UCSD-AML1 (cell line): ENCODE results near the gene ZNF438.

Source experiments
- DNase-seq: peaks from one replicate; lab custom pipeline; 2025; ENCODE audit not compliant: unreplicated experiment; lab: John Stamatoyannopoulos, UW

The ZNF438 gene

DNA sequence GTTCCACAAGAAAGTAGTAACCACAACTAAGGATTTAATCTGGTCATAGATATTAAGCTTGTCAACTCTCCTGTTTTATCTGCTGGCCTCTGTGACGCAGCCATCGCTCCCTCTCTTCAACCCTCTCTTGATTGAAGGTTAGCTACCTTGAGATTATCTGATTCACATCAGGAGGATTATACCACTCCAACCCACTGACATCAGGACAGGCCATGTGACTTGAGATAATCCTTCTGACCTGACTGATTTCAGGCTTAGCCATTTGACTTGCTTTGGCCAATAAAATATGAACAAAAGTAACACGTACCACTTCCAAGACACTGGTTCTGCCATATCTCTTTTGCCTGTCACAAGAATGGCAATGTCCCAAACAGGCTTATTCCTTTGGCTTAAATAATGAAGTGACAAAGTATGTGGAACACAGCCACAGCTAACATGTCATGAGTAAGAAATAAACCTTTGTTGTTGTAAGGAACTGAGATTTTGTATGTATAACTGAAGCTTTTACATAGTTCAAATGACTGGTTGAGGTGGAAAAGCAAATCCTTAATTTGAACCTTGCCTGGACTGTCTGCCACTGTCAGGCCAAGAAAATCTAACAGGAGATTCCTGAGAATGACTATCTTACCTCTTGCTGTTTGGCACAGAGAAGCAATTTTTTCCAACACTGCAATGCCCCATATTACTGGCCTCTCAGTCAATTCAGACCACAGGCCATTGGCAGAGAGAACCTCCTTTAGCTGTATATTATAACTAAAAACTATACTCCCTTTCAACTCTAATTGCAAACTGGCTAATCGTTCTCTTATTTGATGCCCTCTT lies 13.9 kb downstream of the ZNF438 start:
- no peak for DNase-seq

DNA sequence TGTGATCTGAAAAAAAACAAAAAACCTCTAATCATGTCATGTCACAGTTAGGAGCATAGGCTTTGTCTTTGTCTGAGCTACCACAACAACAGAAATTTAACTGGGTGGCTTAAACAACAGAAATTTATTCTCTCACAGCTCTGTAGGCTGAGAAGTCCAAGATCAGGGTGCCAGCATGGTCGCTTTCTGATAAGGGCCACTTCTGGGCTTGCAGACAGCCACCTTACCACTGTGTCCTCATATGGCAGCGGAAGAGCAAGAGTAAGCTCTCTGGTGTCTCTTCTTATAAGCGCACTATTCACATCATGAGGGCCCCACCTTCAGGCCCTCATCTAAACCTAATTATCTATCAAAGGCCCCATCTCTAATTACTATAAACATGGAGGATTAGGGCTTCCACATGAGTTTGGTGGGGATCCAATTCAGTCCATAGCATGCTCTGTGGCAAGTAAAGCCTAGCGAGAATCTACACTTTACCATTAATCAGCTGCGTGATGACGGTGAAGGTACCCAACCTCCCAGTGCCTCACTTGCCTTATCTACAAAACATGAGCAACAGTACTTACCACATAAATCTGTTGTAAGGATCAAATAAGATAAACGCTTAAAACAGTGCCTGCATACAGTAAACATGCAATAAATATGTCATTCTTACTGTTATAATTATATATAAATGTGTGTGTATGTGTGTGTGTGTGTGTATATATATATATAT lies 17.3 kb downstream of the ZNF438 start:
- no peak for DNase-seq

DNA sequence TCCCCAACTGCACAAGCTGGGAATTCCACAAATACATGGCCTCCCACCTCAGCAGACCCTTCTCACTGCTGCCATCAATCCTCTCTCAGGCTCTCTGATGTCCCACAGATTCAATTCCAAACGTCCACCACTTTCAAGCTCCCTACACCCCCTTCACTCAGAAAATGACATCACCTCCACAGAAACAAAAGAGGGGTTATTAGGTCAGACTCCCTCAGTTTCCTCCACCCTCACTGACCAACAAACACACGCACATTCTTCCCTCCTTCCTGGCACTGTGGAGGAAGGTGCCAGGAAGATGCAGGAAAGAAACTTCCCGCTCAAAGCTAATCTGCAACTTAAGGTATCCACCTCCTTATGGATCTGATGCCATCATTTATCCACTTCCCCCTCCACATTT lies 18.3 kb downstream of the ZNF438 start:
- DNase-seq = no peak

DNA sequence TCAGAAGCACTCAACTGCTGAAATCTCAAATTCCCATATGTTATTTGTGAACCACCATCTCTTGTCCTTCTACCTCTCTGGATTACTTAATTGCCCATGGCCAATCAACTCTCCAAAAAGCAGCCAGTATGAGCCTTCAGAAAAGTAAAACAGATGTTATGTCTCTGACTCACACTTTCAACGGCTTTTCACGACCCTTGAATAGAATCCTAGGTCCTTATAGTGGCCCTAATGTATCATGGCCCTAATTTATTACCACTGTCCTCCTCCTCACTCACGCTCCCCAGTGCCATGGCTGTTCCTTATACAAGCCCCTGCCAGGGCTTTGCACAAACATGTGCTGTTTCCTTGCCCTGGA lies 20.0 kb downstream of the ZNF438 start:
- DNase-seq = no peak

DNA sequence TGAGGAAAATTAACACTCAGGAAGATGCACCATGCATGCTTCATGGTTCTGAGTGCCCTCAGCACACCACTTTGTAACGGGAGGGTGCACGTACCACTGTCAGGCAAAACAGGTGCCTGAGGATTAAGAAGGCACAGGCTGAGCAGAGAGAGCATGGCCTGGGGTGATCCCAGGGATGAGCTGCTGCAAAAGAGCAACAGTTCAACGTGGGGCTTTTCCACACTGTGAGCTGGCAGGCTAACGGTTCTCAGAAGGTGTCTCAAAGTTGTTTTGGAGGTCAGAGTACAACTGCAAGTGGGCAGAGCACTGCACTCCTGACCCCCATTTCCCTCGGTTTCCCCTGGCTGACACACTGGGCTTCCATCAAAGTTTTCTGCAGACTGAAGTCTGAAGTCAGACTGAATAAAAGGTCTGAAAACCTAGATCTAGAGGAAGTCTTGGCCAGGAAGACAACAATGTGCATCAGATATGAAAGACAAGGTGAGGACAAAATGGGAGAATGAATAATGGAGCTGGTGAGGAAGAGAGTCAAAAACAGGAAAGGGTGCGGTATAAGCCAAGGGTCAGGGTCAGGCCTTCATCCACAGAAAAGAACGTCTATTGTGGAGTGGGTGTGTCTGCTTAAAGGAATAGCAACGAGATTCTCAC lies 20.5 kb downstream of the ZNF438 start:
- DNase-seq = no peak

DNA sequence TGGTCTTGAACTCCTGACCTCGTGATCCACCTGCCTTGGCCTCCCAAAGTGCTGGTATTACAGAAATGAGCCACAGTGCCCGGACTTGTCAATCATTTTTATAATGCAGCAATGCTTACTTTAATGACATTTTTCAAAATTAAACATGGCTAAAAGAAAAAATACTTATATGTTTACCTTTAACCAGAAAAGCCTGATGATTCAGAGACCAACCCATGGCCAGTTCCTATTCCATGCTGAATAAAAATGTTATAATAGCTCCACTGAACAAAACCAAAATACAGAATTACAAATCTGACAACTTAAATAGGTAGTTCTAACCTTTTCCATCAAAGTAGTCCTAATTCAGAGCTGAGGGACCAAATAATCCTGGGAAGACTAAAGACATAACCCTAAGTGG lies 21.6 kb downstream of the ZNF438 start:
- no peak for DNase-seq

DNA sequence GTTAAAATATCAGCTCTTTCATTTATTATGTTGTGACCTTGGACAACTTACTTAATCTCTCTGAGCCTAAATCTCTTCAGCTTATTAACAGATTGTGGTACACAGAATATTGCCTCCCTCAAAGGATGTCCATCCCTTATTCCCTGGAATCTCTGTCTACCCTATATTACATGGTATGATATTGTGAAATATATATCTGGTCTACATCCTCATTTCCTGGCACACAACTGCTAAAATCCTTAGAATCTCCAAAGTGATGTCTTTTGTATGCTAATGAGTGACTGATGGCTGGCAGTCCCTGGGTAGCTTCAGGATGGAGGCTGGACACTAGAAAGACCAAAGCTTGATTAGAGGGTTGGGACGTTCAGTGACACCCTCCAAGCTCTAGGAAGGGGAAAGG lies 25.8 kb downstream of the ZNF438 start:
- no peak for DNase-seq

DNA sequence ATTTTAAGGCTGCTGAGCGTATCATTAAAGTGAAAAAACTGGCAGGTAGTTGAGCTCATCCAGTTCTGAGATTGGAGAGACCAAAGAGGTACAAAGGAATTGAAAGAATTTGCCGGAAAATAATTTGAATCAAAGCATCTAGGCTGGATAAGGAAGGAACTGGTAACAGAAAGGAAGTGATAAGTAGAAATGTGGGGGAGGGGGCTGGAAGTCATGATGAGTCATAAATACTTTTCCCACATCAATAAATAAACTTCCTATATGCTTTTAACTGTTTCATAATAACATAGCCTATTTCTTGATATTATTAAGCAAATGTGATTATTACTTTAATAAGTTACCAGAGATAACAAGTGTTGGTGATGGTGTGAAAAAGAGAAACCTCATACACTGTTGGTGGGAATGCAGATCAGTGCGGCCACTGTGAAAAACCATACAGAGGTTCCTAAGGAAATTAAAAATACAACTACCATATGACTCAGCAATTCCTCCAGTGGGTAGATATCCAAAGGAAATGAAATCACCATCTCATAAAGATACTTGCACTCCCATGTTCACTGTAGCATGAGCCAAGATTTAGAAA lies 27.0 kb downstream of the ZNF438 start:
- no peak for DNase-seq

DNA sequence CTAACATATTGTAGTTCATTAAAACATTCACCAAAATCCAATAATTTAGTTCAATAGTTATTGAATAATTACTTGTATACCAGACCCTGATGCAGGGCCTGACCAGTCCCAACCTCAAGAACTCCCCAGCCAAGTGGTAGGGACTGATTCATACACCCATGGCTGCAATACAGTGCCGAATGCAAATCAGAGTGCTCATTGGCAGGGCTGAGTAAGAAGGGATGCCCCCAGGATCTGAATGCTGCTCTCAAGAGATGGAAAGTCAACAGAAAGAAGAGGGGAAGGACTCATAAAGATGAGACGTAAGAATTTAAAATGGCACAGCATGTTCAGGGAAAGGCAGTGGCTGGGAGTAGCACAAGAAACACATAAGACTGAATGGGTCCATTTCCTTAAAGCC lies 29.9 kb downstream of the ZNF438 start:
- DNase-seq = no peak

DNA sequence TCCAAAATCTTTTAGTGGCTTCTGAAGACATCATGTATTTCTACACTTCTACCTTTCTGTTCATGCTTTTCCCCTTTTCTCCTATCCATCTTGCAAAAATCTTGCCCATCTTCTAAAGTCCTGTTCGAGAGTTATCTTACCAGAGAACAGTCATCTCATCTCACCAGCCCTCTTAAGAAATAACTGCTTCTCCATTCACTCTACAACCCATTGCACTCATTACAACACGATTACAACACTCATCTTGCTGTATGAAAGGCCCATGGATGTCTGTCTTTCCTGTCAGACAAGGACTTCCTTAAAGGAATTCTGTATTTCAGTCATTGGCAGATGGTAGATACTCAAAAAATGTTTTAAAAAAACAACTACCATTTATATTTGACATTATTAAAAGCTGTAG lies 30.8 kb downstream of the ZNF438 start:
- DNase-seq = no peak

DNA sequence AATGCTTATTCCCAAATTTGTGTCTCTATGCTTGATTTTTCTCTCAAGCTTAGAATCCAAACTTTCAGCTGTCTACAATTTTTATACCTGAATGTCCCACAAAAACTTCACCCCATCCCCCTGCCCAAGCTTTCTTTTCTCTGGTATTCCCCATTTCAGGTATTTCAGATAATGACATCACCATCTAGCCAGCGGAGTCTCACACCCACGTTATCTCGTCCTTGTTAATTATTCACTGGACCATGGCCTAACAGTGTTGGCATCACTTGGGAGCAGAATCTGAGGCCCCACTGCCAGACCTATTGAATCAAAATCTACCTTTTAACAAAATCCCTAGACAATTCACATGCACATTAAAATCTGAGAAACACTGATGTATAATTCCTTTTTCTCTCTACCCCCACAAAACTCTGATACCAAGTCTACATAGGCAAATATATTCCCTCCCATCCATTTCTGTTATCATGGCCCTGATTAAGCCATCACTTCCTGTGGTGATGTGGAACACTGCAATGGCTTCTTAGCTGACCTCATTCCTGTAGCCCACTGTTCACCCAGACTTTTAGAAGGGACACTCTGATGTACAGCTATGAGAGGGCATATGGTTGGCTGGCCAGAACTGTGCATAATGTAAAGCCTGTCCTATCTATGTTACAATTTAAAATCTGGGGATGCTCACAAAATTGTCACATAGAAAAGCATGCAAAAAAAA lies 31.4 kb downstream of the ZNF438 start:
- DNase-seq = no peak

DNA sequence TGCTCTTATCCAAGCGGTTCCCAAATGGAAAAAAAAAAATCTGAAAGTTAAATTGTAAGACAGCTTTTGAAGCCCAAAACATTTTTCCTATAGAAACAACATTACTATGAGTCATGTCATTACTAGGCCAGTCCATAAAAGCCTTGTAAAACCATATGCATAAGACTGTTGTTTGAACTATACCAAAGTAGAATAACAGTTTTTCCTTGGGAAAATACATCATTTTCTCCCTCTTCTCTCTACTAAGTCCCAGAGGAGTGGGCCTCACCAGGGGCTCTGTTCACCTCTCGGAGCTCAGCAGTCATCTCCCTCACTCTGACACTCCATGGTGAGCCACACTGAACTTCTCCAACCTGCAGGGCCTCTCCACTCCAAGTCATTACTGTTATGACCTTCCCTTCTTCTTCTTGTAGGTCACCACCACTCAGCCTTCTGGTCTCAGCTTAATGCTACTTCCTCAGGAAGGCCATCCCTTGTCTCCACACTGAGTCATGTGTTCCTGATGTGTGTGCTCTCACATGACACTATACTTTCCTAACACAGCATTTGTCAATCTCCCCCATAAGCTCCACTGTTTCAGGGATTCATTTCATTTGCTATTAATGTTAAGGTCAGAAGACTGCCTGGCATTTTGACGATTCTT lies 32.5 kb downstream of the ZNF438 start:
- no peak for DNase-seq

DNA sequence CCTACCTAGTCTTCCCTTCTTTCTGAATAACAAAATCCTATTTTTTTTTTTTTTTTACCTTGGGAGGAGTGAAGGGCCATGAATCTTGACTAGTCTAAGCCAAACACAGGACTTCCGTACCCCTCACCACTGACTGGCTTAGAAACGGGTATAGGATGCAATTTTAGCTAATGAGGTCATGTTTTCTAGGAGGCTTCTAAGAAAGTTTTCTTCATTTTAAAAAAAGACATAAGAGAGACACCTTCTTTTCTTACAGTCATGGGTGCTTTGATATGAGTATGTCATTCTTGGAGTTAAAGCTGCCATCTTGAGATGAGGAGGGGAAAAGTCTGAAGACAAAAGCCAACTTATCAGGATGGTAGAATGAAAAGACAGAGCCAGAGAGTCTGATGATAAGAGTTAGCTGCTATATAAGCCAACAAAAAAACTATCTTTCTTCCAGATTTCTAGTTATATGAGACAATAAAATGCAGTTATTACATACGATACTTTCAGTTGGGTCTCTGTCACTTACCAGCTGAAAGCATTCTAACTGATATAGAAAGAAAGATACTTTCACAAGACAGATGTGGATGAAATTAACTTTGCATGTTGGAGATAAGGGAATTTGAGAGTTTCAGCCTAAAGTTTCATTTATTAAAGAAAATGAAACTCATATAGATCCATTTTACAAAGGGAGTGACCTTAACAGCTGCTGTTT lies 34.0 kb downstream of the ZNF438 start:
- DNase-seq = no peak

DNA sequence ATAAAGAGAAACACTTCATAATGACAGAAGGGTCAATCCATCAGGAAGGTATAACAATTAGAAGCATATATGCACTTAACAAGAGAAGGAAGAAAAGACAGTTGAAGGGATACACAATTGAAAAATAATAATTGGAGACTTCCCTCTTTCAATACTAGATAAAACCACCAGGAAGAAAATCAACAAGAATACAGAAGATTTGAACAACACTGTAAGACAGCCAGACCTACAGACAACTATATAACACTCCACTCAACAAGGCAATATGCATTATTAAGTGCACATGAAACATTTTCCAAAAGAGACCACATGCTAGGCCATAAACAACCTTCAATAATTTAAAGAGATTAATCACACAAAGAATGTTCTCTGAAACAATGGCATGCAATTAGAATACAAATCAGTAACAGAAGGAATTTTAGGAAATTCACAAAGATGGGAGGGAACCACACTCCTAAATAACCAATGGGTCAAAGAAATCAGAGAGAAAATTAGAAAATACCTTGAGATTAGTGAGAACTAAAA lies 35.1 kb downstream of the ZNF438 start:
- no peak for DNase-seq

DNA sequence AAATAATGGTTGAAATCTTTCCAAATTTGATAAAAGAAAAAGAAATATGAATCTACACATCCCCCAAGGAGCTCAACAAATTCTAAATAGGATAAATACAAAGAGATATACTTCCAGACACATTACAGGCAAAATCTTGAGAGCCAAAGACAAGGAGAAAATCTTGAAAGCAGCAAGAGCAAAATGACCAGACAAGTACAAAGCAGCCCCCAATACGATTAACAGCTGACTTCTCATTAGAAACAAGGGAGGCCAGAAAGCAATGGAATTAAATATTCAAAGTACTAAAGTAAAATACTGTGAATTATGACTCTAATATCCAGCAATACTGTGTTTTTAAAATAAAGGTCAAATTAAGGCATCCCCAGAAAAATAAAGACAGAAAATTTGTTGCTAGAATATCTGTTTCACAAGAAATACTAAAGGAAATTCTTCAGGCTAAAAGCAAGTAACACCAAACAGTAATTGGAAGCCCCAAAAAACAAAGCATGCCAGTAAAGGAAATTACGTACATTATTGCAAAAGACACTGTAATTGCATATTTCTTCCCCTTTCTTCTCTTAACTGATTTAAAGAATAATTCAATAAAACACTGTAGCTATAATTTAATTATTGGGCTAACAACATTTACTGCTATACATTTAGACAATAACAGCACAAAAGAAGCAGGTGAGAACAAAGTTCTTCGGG lies 36.4 kb downstream of the ZNF438 start:
- DNase-seq = no peak

DNA sequence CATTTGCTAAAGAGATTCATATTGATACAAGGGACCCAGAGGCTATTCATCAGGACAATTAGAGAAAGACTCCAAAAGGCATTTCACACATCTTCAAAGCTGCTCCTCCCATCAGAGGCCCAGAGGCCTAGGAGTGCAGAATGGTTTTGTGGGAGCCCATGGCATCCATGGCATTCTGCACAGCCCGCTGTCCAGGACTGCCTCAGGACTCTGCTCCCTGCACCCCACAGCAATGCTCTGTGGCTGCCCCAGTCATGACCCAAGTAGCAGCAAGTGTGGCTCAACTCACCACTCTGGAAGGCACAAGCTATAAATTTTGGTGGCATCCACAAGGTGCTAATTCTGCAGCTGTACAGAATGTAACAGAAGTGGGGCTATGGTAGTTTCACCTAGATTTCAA lies 38.5 kb downstream of the ZNF438 start:
- DNase-seq = no peak

DNA sequence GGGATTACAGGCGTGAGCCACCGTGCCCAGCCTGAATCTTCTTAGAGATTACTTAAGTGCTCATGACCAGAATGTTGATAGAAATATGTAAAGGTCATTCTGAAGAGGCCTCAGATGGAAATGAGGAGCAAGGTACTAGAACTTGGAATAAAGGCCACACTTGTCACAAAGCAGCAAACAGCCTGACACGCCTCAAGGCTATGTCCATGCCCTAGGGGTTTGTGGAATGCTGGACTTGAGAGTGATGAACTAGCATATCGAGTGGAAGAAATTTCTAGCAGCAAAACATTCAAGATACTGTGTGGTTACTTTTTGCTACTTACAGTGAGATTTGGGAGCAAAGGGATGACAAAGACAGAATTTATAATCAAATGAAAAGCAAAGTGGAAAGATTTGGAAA lies 39.0 kb downstream of the ZNF438 start:
- DNase-seq = no peak

DNA sequence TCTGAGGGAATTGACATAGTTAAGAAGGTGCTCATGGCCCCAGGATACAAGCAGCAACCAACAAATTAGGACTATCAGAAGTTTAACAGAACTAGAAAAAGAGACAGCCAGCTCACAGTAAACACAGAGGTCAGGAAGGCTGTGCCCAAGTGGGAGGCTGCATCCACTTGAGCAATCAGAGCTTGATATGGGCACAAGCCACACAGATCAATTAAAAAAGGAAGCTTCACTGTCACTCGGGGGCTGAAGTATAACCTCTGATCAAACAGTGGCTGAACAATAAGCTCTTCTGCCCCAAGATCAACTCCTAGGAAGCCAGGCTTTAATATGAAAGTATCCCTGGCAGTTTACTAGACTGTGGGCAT lies 40.0 kb downstream of the ZNF438 start:
- DNase-seq = no peak

DNA sequence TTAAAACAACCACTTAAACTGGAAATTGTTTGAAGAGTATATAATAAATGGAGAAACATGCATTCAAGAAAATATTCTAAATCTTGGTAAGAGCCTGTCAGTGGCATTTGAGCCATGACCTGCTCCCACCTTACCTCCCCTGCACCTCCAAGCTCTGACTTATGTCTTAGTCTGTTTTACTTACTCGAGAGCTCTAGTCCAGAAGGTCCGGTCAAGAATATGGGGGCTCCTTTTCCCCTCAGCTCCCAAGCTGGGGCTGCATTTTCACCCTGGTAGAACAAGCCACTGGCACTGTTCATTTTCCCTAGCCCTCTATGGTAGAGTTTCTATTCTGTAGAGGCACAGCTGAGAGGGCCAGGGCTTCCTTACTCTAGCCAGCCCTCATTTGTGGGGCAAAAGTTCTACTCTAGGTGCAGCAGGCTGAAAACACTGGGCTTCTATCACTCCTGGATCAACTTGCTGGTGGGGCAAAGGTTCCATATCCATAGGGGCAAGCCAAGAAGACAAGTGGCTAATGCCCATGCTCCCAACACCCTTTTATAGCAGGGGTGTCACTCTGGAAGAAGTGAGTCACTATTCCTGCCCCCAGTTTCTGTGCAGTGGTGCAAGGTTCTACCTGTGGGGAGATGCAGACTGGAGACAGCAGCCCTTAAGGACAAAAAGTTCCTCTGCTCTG lies 40.6 kb downstream of the ZNF438 start:
- DNase-seq = no peak
